K562 (cell line): ENCODE measurements around the gene TUBB4B. TPM values are rescaled to one million over a fixed set of nuclear protein-coding genes. Genes with fewer than 3 reads are reported as not detected.

Experiments
- ATAC-seq: fragments of 200-7000 bp; cut with Tn5 transposase; 3 replicates; pipeline ENCODE4 v1.9.1; 2020; ENCODE audit warnings: moderate library complexity
- BruUV-seq: library from RNA; stranded (reverse); fragments of 400-500 nt; replicated peaks from 2 replicates; lab custom pipeline; 2021; lab: Mats Ljungman, UMichigan
- CTCF ChIA-PET: fragments of 300-600 bp; formaldehyde crosslinking; extraction: SDS; loops from one replicate; lab custom pipeline; 2021; ENCODE audit warnings: low intra/inter-chr PET ratio; lab: Yijun Ruan, JAX
- POLR2A ChIA-PET: fragments of 300-600, 350-650 bp; sonication (Branson Sonifier 250); formaldehyde crosslinking; extraction: SDS; loops from one replicate; lab custom pipeline; 2021; ENCODE audit warnings: antibody characterized with exemption, inconsistent platforms; lab: Yijun Ruan, JAX
- DNase-seq, 4 experiments: peaks; one replicate each; pipeline versions ENCODE4 v3.0.0 to v3.0.0-alpha.2; 2011 to 2018; ENCODE audit warnings: low spot score in 3 of 4, mixed read lengths in 3 of 4; ENCODE audit errors: extremely low read depth in 1 of 4
- FAIRE-seq: peaks from 2 replicates; lab custom pipeline; 2011; peaks lifted over from hg19 to GRCh38; lab: Jason Lieb, UNC
- H2AFZ ChIP-seq: 2 replicates; pipeline ENCODE4 v1.6.0; 2011; ENCODE audit warnings: low read depth, low read length, control low read depth, inconsistent platforms
- H3K27ac ChIP-seq: fragments of 200-600 bp; 3 replicates; pipeline ENCODE4 v1.8.0; 2011; ENCODE audit warnings: low read depth, mild to moderate bottlenecking, control low read depth, inconsistent platforms, low read length, moderate library complexity, mixed read lengths; ENCODE audit errors: extremely low read depth
- H3K27me3 ChIP-seq, 2 experiments: fragments of 300-600 bp in 1 of 2; 2 replicates in 1 of 2; 3 replicates in 1 of 2; pipeline versions ENCODE4 v1.6.0 to v1.8.0; 2011; ENCODE audit warnings: inconsistent platforms in 2 of 2, low read length in 2 of 2, mild to moderate bottlenecking in 1 of 2, mixed read lengths in 1 of 2, moderate library complexity in 1 of 2; ENCODE audit not compliant: control insufficient read depth in 2 of 2, insufficient read depth in 2 of 2
- H3K36me3 ChIP-seq: fragments of 300-600 bp; 3 replicates; pipeline ENCODE4 v1.8.0; 2011; ENCODE audit warnings: mild to moderate bottlenecking, low read length, inconsistent platforms; ENCODE audit not compliant: control insufficient read depth, insufficient read depth
- H3K4me1 ChIP-seq, 2 experiments: fragments of 200-600 bp in 1 of 2; replicated peaks in 1 of 2; 2 replicates in 1 of 2; 3 replicates in 1 of 2; pipeline versions ENCODE4 v1.5.1 to v1.8.0; 2011; ENCODE audit warnings: inconsistent platforms in 2 of 2, low read length in 2 of 2, mild to moderate bottlenecking in 1 of 2, mixed read lengths in 1 of 2, moderate library complexity in 1 of 2; ENCODE audit not compliant: control insufficient read depth in 2 of 2, insufficient read depth in 2 of 2
- H3K4me2 ChIP-seq: 2 replicates; pipeline ENCODE4 v1.6.1; 2011; ENCODE audit warnings: low read length, control low read depth, inconsistent platforms, mixed read lengths; ENCODE audit not compliant: insufficient read depth
- H3K4me3 ChIP-seq: fragments of 200-600 bp; sonication (generic), shearing (Covaris generic); 2 replicates; pipeline ENCODE4 v1.5.1; 2016; ENCODE audit warnings: control low read depth, inconsistent platforms
- H3K79me2 ChIP-seq: fragments of 200-600 bp; 3 replicates; pipeline ENCODE4 v1.8.0; 2011; ENCODE audit warnings: low read length, inconsistent platforms; ENCODE audit not compliant: control insufficient read depth, insufficient read depth
- H3K9ac ChIP-seq, 2 experiments: 2 replicates each; pipeline versions ENCODE4 v1.6.0 to v1.6.1; 2011; ENCODE audit warnings: low read depth in 2 of 2, low read length in 2 of 2, control low read depth in 1 of 2, inconsistent platforms in 1 of 2, mild to moderate bottlenecking in 1 of 2, mixed read lengths in 1 of 2; ENCODE audit not compliant: insufficient read depth in 1 of 2
- H3K9me1 ChIP-seq: one replicate; pipeline ENCODE4 v1.6.0; 2011; ENCODE audit warnings: inconsistent platforms, mild to moderate bottlenecking, low read length, moderate library complexity; ENCODE audit not compliant: control insufficient read depth, insufficient read depth
- H3K9me3 ChIP-seq: replicated peaks from 2 replicates; pipeline ENCODE4 v1.5.1; 2011; ENCODE audit warnings: low read depth, low read length, inconsistent platforms; ENCODE audit not compliant: control insufficient read depth, insufficient read depth
- H4K20me1 ChIP-seq: replicated peaks from 2 replicates; pipeline ENCODE4 v1.6.1; 2011; ENCODE audit warnings: low read length, inconsistent platforms, mixed read lengths; ENCODE audit not compliant: control insufficient read depth, insufficient read depth
- ATF4 ChIP-seq: fragments of 450-650 bp; formaldehyde crosslinking; IDR thresholded peaks from 2 replicates; pipeline ENCODE4 v1.4.0; 2022; ENCODE audit warnings: mild to moderate bottlenecking, moderate library complexity
- FOXA1 ChIP-seq: fragments of 450-650 bp; IDR thresholded peaks from 2 replicates; pipeline ENCODE4 v1.6.1; 2016; ENCODE audit warnings: mild to moderate bottlenecking, borderline replicate concordance
- MLLT1 ChIP-seq, 2 experiments: fragments of 450-650 bp; IDR thresholded peaks; 2 replicates each; pipeline ENCODE4 v1.6.1; 2016
- ZNF197 ChIP-seq: fragments of 200-800 bp; sonication (Bioruptor generic); IDR thresholded peaks from 2 replicates; pipeline ENCODE4 v1.6.1; 2016; ENCODE audit warnings: low read depth, missing genetic modification characterization, missing compliant biosample characterization
- ZNF263 ChIP-seq: sonication (generic); formaldehyde crosslinking; IDR thresholded peaks from 2 replicates; pipeline ENCODE4 v1.8.0; 2022; ENCODE audit warnings: mild to moderate bottlenecking, missing genetic modification reagents, borderline replicate concordance
- WGBS: fragments of 100-300 bp; shearing (Covaris generic); methylation state at CpG from one replicate; pipeline ENCODE4 v1.1.6; 2016; ENCODE audit warnings: low coverage, mixed read lengths; ENCODE audit not compliant: insufficient coverage; ENCODE audit errors: missing lambda C conversion rate; 5-methylcytosine and 5-hydroxymethylcytosine counted together
- in situ Hi-C: fragments of 300-500 bp; cut with MboI; formaldehyde crosslinking; loops from 4 replicates; pipeline ENCODE4 v1.15.0; 2018; ENCODE audit warnings: inconsistent platforms, mixed read lengths
- intact Hi-C: fragments of 100-400 bp; cut with micrococcal nuclease; formaldehyde crosslinking; loops from 2 replicates; pipeline ENCODE4 v1.14.2; 2022
- polyA plus RNA-seq, 8 experiments: library from polyadenylated mRNA; depleted of rRNA in 4 of 8; stranded (reverse) in 5 of 8; unstranded in 3 of 8; fragments of >200 nt; fragmentation: Nextera tagmentation in 2 of 8; fragmentation: Illumina TruSeq in 1 of 8; extraction: Ambion mirVana in 2 of 8; extraction: Trizol in 1 of 8; gene quantifications; 2 replicates each; pipeline versions ENCODE4 v1.2.1 to v1.2.3, GENCODE V29; 2011 to 2014; ENCODE audit warnings: inconsistent platforms in 1 of 8, missing spikeins in 1 of 8
- total RNA-seq, 7 experiments: library from RNA; depleted of rRNA in 6 of 7; stranded (reverse); fragments of >200 nt in 6 of 7; fragmentation: Illumina TruSeq in 2 of 7; extraction: Trizol in 2 of 7; gene quantifications; 2 replicates each; pipeline versions ENCODE4 v1.2.1 to v1.2.3, GENCODE V29; 2011 to 2021; ENCODE audit warnings: low replicate concordance in 1 of 7

Gene TUBB4B
- total and polyA plus RNA-seq, 9 of the 15 experiments (the other 6 are each of a cell fraction or from before 2014, with no cell fraction given) = 24.1 to 443 (median 268) TPM

- Histone ChIP-seq H3K4me1 (peaks cover 9 to 96% of the 10 kb centered on the region in 2 experiments), H3K9me1 (no peaks in the 10 kb centered on the region), H2AFZ (no peak overlapping the region), H3K9ac (peak overlapping the region in 1 of 2 experiments; percentile 78; a peak in 2 of 4 replicates), H3K79me2 (peaks cover 44% of the 10 kb centered on the region), H3K27ac (no peak overlapping the region), H3K27me3 (no peaks in the 10 kb centered on the region), H3K9me3 (no peaks in the 10 kb centered on the region), H3K36me3 (peaks cover 35% of the 10 kb centered on the region; the same call in 1 of the 3 replicates), H3K4me3 (no peak overlapping the region), H3K4me2 (no peak overlapping the region), H4K20me1 (no peaks in the 10 kb centered on the region; the same call in 1 of the 2 replicates)
- BruUV-seq = no TSS peak
- POLR2A ChIA-PET = interaction anchor here (0.6 to 6.7 kb wide), 6 partner anchors 10 to 62 kb away, joined by 3 to 56 read pairs (median 5); partner anchors contain the start of genes NDOR1, TMEM203, TPRN and TUBB4B
- TF ChIP-seq ZNF197 (CRISPR knock-in tag) (no peak), FOXA1 (no peak), ZNF263 (CRISPR knock-in tag) (peak; percentile 41; the same call in 1 of the 2 replicates), MLLT1 (IDR thresholded peaks at IDR 0.05) (no peak), ATF4 (no peak)
- DNase-seq (no peak), FAIRE-seq (no peak), ATAC-seq (no peak)
- WGBS = 79% methylated on average over 10 of the region's 10 CpGs
- in situ Hi-C loops = no loop called here
- intact Hi-C loops = no loop called here
- CTCF ChIA-PET = no interaction called here
These were observed 48.7 kb upstream of the TUBB4B start for GRCh38 chr9:137192448-137192780.
